ENCODE data around the gene ZDHHC20. TPM values are rescaled to one million over a fixed set of nuclear protein-coding genes. Genes with fewer than 3 reads are reported as not detected.

Gene ZDHHC20
- total RNA-seq, 2 donors from 2014 or later = 44.1 to 58.5 TPM

DNA sequence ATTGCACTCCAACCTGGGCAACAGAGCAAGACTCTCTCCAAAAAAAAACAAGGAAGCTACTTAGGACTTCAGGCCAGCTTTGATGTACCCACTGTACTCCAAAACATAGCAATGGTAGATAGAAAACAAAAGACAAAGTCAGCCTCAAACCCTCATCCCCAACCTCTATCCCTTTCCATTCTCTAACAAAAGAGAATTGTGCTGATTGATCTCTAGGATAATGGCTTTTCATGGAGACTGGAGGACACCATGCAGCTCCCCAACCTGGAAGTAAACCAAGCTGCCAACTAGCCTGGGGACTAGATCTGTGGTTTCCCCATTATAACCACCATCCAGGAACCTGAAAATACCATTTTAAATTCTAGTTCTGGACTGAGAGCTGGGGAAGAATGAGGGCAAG, 4.3 kb upstream of the ZDHHC20 start:
- no peak for DNase-seq
- Mint-ChIP-seq H3K4me1 (ENCODE audit: low read depth) (peaks cover 6% of the 10 kb centered on the region), H3K27me3 (ENCODE audit: low read depth) (no peaks in the 10 kb centered on the region), H3K27ac (no peak overlapping the region), H3K4me3 (no peak overlapping the region), H3K9me3 (no peaks in the 10 kb centered on the region), H3K36me3 (ENCODE audit: insufficient read depth in 2 of 2) (no peaks in the 10 kb centered on the region)
- ATAC-seq (replicated peaks in 1 of 2) = no peak

DNA sequence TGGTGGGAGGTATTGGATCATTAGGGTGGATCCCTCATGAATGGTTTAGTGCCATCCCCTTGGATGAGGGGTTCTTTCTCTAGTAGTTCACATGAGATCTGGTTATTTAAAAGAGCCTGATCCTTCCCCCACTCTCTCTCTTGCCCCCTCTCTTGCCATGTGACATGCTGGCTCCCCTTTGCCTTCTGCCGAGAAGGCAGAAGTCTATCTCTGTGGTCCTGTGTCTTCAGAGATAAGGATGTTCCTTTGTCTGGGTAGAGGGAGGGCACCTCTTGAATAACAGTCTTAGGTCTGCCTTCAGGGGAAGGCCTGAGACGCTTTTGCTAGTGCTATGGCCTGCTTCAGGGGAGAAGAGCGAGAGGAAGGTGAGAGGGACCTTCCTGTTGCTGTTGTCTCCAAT, 2.0 kb upstream of the ZDHHC20 start:
- Mint-ChIP-seq H3K4me1 (ENCODE audit: low read depth) (peaks cover 26% of the 10 kb centered on the region), H3K36me3 (ENCODE audit: insufficient read depth in 2 of 2) (no peaks in the 10 kb centered on the region), H3K9me3 (no peaks in the 10 kb centered on the region), H3K27me3 (ENCODE audit: low read depth) (no peaks in the 10 kb centered on the region), H3K4me3 (no peak overlapping the region), H3K27ac (no peak overlapping the region)
- no peak for DNase-seq
- ATAC-seq (replicated peaks in 1 of 2) = no peak

DNA sequence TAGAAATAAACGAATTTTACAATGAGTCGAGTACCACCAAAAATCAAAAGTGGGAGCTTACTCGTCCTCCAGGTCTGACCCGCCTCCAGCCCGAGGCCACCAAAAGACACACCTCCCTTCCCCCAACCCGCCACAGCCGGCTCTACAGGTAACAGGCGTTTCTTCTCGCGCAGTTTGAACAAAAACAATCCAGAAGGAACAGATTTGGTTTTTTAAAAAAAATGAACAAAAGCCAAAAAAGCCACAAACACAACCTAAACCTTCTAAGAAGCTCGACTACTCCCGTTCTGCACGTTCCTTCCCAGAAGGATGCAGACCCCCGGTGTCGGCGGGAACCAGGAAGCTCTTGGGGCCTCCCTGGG, 671 bp downstream of the ZDHHC20 start:
- H3K4me1 Mint-ChIP-seq (ENCODE audit: low read depth) = peaks cover 34% of the 10 kb centered on the region
- peaks cover 2% of the 10 kb centered on the region in 2 donors for H3K36me3 Mint-ChIP-seq (ENCODE audit: insufficient read depth in 2 of 2)
- no peaks in the 10 kb centered on the region for H3K9me3 Mint-ChIP-seq
- DNase-seq (peak; percentile 62 to 67), ATAC-seq (replicated peaks in 1 of 2) (peak; percentile 28 to 41)
- peak overlapping the region; percentile 93 to 99 for H3K4me3 Mint-ChIP-seq
- H3K27me3 Mint-ChIP-seq (ENCODE audit: low read depth) = no peaks in the 10 kb centered on the region
- H3K27ac Mint-ChIP-seq = peak overlapping the region; percentile 81

DNA sequence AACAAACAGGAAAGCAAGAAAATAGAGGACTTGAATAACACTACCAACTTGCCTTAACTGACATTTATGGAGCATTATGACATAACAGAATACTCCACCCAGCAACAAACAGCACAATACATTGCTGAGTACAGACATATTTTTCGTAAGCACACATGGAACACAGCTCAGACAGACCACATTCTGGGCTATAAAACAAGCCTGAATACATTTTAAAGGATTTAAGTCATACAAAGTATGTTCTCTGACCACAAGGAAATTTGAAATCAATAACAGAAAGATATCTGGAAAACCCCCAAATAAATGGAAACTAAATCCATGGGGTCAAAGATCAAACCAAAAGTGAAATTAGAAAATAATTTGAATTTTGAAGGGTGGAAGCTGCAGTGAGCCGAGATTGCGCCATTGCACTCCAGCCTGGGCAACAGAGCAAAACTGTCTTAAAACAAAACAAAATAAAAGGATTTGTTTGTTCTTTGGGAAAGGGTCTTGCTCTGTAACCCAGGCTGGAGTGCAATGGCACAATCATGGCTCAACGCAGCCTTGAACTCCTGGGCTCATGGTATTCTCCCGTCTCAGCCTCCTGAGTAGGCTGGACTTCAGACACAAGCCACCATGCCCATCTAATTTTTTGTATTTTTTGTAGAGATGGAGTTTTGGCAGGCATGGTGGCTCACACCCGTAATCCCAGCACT, 5.6 kb downstream of the ZDHHC20 start:
- ATAC-seq (replicated peaks in 1 of 2) (no peak), DNase-seq (no peak)
- H3K27ac Mint-ChIP-seq = no peak overlapping the region
- no peak overlapping the region for H3K4me3 Mint-ChIP-seq
- peaks cover 3 to 13% of the 10 kb centered on the region in 2 donors for H3K36me3 Mint-ChIP-seq (ENCODE audit: insufficient read depth in 2 of 2)
- H3K4me1 Mint-ChIP-seq (ENCODE audit: low read depth) = peaks cover 58% of the 10 kb centered on the region
- peaks cover 0 to 5% of the 10 kb centered on the region in 2 donors for H3K9me3 Mint-ChIP-seq
- H3K27me3 Mint-ChIP-seq (ENCODE audit: low read depth) = no peaks in the 10 kb centered on the region

DNA sequence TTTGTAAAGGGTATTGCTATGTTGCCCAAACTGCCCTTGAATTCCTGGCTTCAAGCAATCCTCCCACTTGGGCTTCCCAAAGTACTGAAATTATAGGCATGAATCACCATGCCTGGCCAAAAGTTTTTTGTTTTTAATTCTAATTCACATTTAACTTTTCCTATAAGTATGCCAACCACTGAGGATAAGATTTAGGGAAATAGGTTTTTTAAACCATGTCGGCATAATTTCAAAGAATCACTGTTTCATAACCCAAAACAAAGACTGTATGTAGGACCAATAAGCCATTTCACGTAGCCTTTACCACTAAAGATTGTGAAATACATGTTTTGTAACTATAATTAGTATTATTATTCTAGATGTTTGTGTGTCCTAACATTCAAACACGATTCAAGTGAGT, 8.2 kb downstream of the ZDHHC20 start:
- Mint-ChIP-seq H3K36me3 (ENCODE audit: insufficient read depth in 2 of 2) (peaks cover 3 to 18% of the 10 kb centered on the region in 2 donors), H3K4me1 (ENCODE audit: low read depth) (peaks cover 45% of the 10 kb centered on the region), H3K27me3 (ENCODE audit: low read depth) (no peaks in the 10 kb centered on the region), H3K4me3 (no peak overlapping the region), H3K9me3 (peaks cover 0 to 5% of the 10 kb centered on the region in 2 donors), H3K27ac (no peak overlapping the region)
- no peak for DNase-seq
- no peak for ATAC-seq (replicated peaks in 1 of 2)

DNA sequence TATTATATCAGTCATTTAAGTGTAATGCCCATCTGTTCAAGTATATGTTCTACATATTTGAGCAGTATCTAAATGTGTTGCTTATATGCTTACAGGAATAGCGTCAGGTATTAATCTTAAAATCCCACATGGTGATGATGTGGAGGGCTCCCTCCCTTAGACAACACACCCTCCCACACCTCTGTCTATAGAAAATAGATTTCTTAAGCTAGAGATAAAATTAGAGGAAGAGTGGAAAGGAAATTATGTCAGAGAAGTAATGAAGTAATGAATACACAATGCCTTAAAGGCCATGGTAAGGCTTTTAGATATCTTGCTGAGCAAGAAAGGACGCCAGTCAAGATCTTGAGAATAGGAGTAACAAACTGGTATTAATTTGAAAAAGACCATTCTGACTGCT, 12.4 kb downstream of the ZDHHC20 start:
- H3K36me3 Mint-ChIP-seq (ENCODE audit: insufficient read depth in 2 of 2) = peaks cover 1 to 12% of the 10 kb centered on the region in 2 donors
- H3K27me3 Mint-ChIP-seq (ENCODE audit: low read depth) = no peaks in the 10 kb centered on the region
- no peak overlapping the region for H3K27ac Mint-ChIP-seq
- H3K4me1 Mint-ChIP-seq (ENCODE audit: low read depth) = peaks cover 37% of the 10 kb centered on the region
- peaks cover 1% of the 10 kb centered on the region in 2 donors for H3K9me3 Mint-ChIP-seq
- no peak overlapping the region for H3K4me3 Mint-ChIP-seq
- ATAC-seq (replicated peaks in 1 of 2) = no peak
- no peak for DNase-seq

DNA sequence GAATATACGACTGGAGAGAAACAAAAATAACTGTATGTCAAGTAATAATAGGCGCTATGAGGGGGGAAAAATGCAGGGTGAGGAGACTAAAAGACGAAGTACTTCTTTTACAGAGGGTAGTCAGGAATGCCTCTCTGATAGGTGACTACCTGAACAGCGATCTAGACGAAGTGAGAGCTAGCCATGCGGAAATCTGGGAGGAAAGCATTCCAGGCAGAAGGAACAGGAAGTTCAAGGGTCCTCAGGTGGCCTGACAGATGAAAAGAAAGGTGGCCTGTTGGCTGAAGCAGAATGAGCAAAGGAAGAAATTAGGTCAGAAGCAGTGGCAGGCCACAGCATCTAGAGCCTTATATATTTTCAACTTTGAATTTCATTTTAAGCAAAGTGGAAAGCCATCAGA, 13.3 kb downstream of the ZDHHC20 start:
- Mint-ChIP-seq H3K27ac (no peak overlapping the region), H3K36me3 (ENCODE audit: insufficient read depth in 2 of 2) (peaks cover 1 to 9% of the 10 kb centered on the region in 2 donors), H3K9me3 (peaks cover 1 to 2% of the 10 kb centered on the region in 2 donors), H3K4me1 (ENCODE audit: low read depth) (peaks cover 31% of the 10 kb centered on the region), H3K27me3 (ENCODE audit: low read depth) (no peaks in the 10 kb centered on the region), H3K4me3 (no peak overlapping the region)
- DNase-seq (no peak), ATAC-seq (replicated peaks in 1 of 2) (no peak)

DNA sequence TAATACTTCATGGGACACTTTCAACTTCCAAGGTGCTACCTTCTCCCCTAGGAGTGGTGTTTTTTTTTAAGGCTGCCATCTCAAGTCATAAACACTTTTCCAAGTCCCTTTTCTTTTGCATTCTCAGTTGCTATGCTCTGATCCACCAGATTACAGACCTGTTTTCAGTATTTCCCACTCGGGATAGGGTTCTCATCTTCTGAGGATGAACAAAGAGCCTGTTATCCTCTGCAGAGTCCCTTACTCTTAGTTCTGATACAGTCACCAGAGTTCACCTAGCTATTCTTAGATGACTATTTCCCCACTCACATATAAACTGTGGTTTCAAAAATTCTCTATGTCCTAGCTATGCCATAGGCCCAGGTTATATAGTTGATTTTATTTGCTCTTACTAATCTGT, 15.9 kb downstream of the ZDHHC20 start:
- H3K4me1 Mint-ChIP-seq (ENCODE audit: low read depth) = peaks cover 28% of the 10 kb centered on the region
- H3K9me3 Mint-ChIP-seq = peaks cover 1 to 4% of the 10 kb centered on the region in 2 donors
- H3K27ac Mint-ChIP-seq = no peak overlapping the region
- ATAC-seq (replicated peaks in 1 of 2) (no peak), DNase-seq (no peak)
- no peaks in the 10 kb centered on the region for H3K27me3 Mint-ChIP-seq (ENCODE audit: low read depth)
- H3K36me3 Mint-ChIP-seq (ENCODE audit: insufficient read depth in 2 of 2) = peaks cover 4 to 19% of the 10 kb centered on the region in 2 donors
- no peak overlapping the region for H3K4me3 Mint-ChIP-seq

DNA sequence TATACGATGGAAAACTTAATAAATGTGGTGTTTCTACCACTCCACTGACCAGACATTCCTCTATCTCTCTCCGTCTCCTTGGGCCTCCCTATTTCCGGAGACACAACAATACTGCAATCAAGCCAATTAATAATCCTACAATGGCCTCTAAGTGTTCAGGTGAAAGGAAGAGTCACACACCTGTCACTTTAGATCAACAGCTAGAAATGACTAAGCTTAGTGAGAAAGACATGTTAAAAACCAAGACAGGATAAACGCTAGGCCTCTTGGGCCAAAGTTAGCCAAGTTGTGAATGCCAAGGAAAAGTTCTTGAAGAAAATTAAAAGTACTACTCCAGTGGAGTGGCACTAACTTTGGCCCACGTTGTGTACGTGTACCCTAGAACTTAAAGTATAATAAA, 22.5 kb downstream of the ZDHHC20 start:
- H3K9me3 Mint-ChIP-seq = peaks cover 2 to 4% of the 10 kb centered on the region in 2 donors
- DNase-seq (no peak), ATAC-seq (replicated peaks in 1 of 2) (no peak)
- H3K36me3 Mint-ChIP-seq (ENCODE audit: insufficient read depth in 2 of 2) = peaks cover 6 to 22% of the 10 kb centered on the region in 2 donors
- H3K27me3 Mint-ChIP-seq (ENCODE audit: low read depth) = no peaks in the 10 kb centered on the region
- peak overlapping the region; percentile 68 for H3K27ac Mint-ChIP-seq
- peaks cover 34% of the 10 kb centered on the region for H3K4me1 Mint-ChIP-seq (ENCODE audit: low read depth)
- H3K4me3 Mint-ChIP-seq = peak overlapping the region; percentile 47 to 49

DNA sequence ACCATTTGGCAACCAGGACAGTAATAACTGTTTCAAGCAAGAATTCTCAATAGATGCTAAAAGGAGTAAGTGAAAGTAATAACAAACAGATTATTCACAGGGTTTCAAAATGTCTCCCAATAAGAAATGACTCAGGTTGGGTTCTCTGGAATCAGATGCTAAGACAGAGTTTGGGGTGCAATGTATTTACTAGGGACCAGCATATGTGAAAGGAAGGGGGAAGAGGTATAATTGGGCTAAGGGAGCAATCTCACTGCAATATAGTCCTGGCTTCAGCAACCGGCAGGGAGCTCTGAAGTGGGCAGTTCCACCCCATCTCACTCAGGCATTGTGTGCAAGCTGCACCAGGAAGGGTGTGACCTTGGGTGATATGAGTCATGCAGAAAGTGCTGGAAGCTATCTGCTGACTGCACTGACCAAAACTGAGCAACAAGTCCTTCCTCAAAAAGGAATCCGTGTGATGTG, 23.4 kb downstream of the ZDHHC20 start:
- no peaks in the 10 kb centered on the region for H3K27me3 Mint-ChIP-seq (ENCODE audit: low read depth)
- peak overlapping the region; percentile 45 to 47 for H3K4me3 Mint-ChIP-seq
- ATAC-seq (replicated peaks in 1 of 2) (peak; percentile 89 to 94), DNase-seq (peak; percentile 39 to 53)
- H3K27ac Mint-ChIP-seq = peak overlapping the region; percentile 1
- peaks cover 5 to 6% of the 10 kb centered on the region in 2 donors for H3K9me3 Mint-ChIP-seq
- peaks cover 36% of the 10 kb centered on the region for H3K4me1 Mint-ChIP-seq (ENCODE audit: low read depth)
- peaks cover 6 to 26% of the 10 kb centered on the region in 2 donors for H3K36me3 Mint-ChIP-seq (ENCODE audit: insufficient read depth in 2 of 2)

DNA sequence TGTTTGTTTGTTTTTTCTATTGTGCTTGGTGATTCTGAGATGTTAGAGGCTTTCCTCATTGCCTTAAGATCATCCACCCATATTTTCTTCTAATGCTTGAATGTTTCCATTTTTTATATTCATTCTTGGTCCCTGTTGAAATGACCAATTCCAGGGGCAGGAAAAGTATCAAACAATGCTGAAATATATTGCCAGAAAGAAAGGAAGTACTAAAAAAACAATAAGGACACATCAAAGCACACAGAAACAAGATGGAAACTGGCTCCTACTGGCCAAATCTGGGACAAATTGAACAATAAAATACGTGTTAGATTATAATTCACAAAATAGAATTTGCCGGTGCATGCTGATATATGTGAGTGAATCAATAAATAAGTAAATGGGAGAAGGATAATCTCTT, 23.9 kb downstream of the ZDHHC20 start:
- H3K27ac Mint-ChIP-seq = peak overlapping the region; percentile 1
- H3K4me1 Mint-ChIP-seq (ENCODE audit: low read depth) = peaks cover 36% of the 10 kb centered on the region
- peaks cover 7 to 9% of the 10 kb centered on the region in 2 donors for H3K9me3 Mint-ChIP-seq
- no peak for ATAC-seq (replicated peaks in 1 of 2)
- H3K4me3 Mint-ChIP-seq = peak overlapping the region; percentile 45 to 47
- DNase-seq = no peak
- peaks cover 6 to 27% of the 10 kb centered on the region in 2 donors for H3K36me3 Mint-ChIP-seq (ENCODE audit: insufficient read depth in 2 of 2)
- H3K27me3 Mint-ChIP-seq (ENCODE audit: low read depth) = no peaks in the 10 kb centered on the region

DNA sequence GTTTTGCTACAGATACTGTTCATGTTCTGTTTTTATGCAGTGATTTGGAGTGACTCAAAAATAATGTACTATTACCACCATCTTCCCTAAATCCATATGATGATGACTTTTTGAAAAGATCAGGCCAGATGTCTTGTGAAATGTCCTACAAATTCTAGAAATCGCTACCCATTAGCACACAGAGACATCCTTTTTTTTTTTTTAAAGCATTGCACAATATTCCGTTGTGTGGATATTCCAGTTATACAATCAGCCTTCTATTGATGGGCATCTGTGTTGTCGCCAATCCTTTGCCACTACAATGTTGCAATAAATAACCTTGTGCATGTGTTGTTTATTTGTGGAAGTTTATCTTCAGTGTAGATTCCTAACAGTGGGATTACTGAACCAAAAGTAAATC, 24.5 kb downstream of the ZDHHC20 start:
- Mint-ChIP-seq H3K9me3 (peaks cover 8 to 14% of the 10 kb centered on the region in 2 donors), H3K4me3 (no peak overlapping the region), H3K4me1 (ENCODE audit: low read depth) (peaks cover 36% of the 10 kb centered on the region), H3K27me3 (ENCODE audit: low read depth) (no peaks in the 10 kb centered on the region), H3K27ac (no peak overlapping the region), H3K36me3 (ENCODE audit: insufficient read depth in 2 of 2) (peaks cover 9 to 34% of the 10 kb centered on the region in 2 donors)
- DNase-seq = no peak
- no peak for ATAC-seq (replicated peaks in 1 of 2)

DNA sequence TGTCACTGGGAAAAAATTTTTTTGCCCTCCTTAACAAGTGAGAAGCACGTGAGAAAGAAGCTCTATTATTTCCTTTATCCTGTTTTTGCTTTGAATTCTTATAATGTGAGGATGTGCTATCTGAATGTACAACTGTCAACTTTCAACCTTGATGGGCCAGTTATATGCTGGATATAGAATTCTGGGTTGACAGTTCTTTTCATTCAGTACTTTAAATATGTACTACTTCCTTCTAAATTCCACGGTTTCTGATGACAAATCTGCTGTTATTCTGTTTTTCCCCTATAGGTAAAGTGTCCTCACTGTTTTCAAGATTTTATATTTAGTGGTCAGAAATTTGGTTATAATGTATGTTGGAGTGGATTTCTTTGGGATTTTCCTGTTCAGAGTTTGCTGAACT, 29.9 kb downstream of the ZDHHC20 start:
- no peak for DNase-seq
- Mint-ChIP-seq H3K4me3 (no peak overlapping the region), H3K27ac (no peak overlapping the region), H3K27me3 (ENCODE audit: low read depth) (no peaks in the 10 kb centered on the region), H3K4me1 (ENCODE audit: low read depth) (peaks cover 28% of the 10 kb centered on the region), H3K36me3 (ENCODE audit: insufficient read depth in 2 of 2) (peaks cover 4 to 22% of the 10 kb centered on the region in 2 donors), H3K9me3 (peaks cover 11 to 12% of the 10 kb centered on the region in 2 donors)
- ATAC-seq (replicated peaks in 1 of 2) = no peak

DNA sequence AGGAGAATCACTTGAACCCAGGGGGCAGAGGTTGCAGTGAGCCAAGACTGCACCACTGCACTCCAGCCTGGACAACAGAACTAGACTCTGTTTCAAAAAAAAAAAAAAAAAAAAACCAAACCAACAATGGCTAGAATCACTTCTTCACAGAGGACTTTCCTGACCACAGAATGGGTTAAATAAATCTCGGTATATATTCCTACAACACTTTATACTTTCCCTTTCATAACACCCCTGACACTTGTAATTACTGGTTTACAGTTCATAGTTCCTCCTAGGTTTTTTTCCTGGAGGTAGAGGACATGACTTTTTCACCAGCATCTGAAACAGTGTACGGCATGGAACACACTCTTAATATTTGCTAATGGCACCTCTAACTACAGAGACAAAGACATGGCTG, 31.4 kb downstream of the ZDHHC20 start:
- Mint-ChIP-seq H3K27me3 (ENCODE audit: low read depth) (no peaks in the 10 kb centered on the region), H3K4me3 (no peak overlapping the region), H3K4me1 (ENCODE audit: low read depth) (peaks cover 35% of the 10 kb centered on the region), H3K9me3 (peaks cover 10 to 11% of the 10 kb centered on the region in 2 donors), H3K36me3 (ENCODE audit: insufficient read depth in 2 of 2) (peaks cover 3 to 24% of the 10 kb centered on the region in 2 donors), H3K27ac (no peak overlapping the region)
- DNase-seq (no peak), ATAC-seq (replicated peaks in 1 of 2) (no peak)
